ENCODE data around the gene DPF1.

DPF1 gene

DNA sequence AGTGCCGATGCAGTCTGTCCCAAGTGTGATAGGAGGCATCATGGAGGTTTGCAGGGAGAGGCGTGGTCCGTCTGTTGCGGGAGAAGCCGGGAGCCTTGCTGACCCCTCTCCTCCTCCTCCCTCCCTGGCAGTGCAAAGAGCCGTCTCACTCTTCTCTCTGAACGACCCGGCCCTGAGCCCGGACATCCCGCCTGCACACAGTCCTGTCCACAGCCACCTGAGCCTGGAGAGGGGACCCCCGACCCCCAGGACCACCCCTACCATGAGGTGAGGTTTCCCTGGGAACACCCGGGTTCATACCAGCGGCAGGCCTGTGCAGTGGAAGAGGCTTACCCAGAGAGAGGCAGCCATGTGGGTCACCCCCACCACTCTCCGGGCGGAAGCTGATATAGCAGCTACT, 22.3 kb downstream of the DPF1 start:
- DNase-seq (ENCODE audit: low read depth in 2 of 3, low spot score in 2 of 3) = no peak

GRCh38 chr19:38199340-38199739, 24.7 kb downstream of the DPF1 start:
- DNase-seq (ENCODE audit: low read depth in 2 of 3, low spot score in 2 of 3) = no peak

- DNase-seq (ENCODE audit: low read depth in 2 of 3, low spot score in 2 of 3) = no peak
These were observed 25.9 kb downstream of the DPF1 start for GRCh38 chr19:38197937-38198704.

GRCh38 chr19:38196948-38197656, 26.9 kb downstream of the DPF1 start:
- no peak for DNase-seq (ENCODE audit: low read depth in 2 of 3, low spot score in 2 of 3)

- no peak for DNase-seq (ENCODE audit: low read depth in 2 of 3, low spot score in 2 of 3)
These were observed 27.7 kb downstream of the DPF1 start for GRCh38 chr19:38196245-38196837.

DNA sequence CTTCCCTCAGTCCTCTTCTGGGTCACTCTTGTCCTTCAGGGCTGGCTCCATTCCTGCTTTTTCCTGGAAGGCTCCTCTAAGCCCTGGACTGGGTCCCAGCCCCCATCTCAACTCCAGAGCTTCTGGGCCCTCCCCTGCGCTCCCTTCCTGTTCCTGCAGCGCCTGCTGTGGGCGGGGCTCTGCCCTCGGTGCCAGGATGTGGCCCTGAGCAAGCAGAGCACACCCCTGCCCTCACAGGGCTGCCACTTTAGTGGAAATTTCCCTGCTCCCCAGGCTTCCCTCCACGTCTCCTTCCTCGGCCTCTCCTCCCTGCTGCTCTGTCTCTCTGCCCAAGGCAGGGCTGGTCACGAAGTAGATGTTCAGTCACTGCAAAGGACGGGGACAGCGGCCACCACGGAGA, 28.8 kb downstream of the DPF1 start:
- no peak for DNase-seq (ENCODE audit: low read depth in 2 of 3, low spot score in 2 of 3)

DNA sequence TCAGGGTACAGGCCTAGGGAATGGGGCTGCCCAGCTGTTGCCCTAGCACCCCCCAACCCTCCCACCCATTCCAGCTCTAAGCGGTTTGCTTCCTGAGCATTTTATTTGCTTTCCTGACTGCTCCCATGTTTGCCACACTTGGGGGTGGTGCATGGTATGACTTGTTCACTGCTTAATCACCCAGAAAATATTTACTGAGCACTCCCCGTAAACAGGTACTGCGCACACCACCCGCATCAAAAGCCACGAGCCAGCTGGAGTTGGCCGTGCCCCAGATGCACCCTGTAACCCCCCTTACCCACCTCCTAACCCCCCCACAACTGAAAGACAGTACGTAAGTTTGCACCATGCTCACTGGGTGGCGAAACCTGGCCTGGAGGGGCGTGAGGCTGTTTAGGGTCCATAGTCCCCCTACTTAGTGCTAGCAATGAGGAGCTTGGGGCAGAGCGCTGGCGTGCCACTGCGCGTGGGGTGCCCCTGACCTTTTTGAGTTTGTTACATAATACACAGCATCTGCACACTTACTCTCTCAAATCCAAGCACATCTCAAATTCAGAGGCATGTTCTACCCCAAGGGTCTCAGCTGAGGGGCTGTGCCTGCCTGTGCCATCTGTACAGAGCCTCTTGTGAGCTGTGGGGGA, 29.8 kb downstream of the DPF1 start:
- DNase-seq (ENCODE audit: low read depth in 2 of 3, low spot score in 2 of 3) = no peak

GRCh38 chr19:38193445-38193844, 30.6 kb downstream of the DPF1 start:
- no peak for DNase-seq (ENCODE audit: low read depth in 2 of 3, low spot score in 2 of 3)

DNA sequence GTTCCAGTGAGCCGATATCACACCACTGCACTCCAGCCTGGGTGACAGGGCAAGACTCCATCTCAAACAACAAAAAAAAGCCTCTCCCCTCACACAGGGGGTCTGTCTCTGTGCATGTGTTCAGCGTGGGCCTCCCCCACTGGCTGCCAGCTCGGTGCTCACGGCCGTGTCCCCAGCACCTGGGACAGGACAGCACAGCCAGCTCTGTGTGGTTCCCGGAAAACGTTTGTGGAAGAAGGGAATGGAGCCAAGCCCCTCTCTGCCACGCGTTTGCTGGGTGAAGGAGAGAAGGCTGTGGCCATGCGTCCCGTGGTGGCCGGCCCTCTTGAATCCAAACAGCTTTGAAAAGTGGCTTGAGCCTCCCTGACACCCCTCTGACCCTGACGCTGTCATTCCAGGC, 32.3 kb downstream of the DPF1 start:
- DNase-seq (ENCODE audit: low read depth in 2 of 3, low spot score in 2 of 3) = no peak

DNA sequence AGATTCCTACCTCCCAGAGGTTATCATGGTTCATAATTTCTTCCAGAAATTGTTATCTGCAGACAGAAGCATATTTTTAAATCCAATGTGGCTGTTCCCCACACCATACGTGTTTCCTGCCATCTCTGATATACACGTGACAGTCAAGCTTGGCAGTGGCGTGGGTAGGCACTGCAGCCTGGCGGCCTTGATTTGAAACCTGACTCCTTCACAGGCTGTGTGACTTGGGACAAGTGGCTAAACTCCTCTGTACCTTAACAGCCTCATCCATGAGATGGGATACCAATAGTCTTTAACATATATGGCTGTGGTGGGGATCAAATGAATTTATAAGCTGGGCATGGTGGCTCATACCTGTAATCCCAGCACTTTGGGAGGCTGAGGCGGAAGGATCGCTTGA, 33.2 kb downstream of the DPF1 start:
- DNase-seq (ENCODE audit: low read depth in 2 of 3, low spot score in 2 of 3) = no peak

- DNase-seq (ENCODE audit: low read depth in 2 of 3, low spot score in 2 of 3) = no peak
These were observed 34.0 kb downstream of the DPF1 start for GRCh38 chr19:38190061-38190460.

DNA sequence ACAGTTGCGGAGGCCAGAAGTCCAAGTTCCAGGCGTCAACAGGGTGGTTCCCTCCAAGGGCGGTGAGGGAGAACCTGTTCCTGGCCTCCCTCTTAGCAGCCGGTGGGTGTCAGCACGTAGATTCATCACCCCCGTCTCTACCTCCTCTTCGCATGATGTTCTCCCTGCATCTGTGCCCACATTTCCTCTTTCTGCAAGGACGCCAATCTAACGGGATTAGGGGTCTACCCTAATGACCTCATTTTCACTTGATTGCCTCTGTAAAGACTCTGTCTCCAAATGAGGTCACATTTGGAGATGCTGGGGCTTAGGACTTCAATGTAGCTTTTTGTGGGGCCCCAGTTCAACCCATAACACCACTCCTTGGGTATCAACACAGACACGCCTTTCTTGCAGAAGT, 38.5 kb downstream of the DPF1 start:
- DNase-seq (ENCODE audit: low read depth in 2 of 3, low spot score in 2 of 3) = no peak

- DNase-seq (ENCODE audit: low read depth in 2 of 3, low spot score in 2 of 3) = no peak
These were observed 39.2 kb downstream of the DPF1 start for GRCh38 chr19:38184815-38185214.

- no peak for DNase-seq (ENCODE audit: low read depth in 2 of 3, low spot score in 2 of 3)
These were observed 40.6 kb downstream of the DPF1 start for GRCh38 chr19:38183251-38183897.

- no peak for DNase-seq (ENCODE audit: low read depth in 2 of 3, low spot score in 2 of 3)
These were observed 41.3 kb downstream of the DPF1 start for GRCh38 chr19:38182536-38183210.

GRCh38 chr19:38180071-38180470, 44.0 kb downstream of the DPF1 start:
- DNase-seq (ENCODE audit: low read depth in 2 of 3, low spot score in 2 of 3) = no peak

- DNase-seq (ENCODE audit: low read depth in 2 of 3, low spot score in 2 of 3) = no peak
These were observed 48.6 kb downstream of the DPF1 start for GRCh38 chr19:38175422-38175821.

- no peak for DNase-seq (ENCODE audit: low read depth in 2 of 3, low spot score in 2 of 3)
These were observed 50.6 kb downstream of the DPF1 start for GRCh38 chr19:38173291-38174041.

- DNase-seq (ENCODE audit: low read depth in 2 of 3, low spot score in 2 of 3) = no peak
These were observed 52.0 kb downstream of the DPF1 start for GRCh38 chr19:38172001-38172400.

GRCh38 chr19:38170334-38170733, 53.7 kb downstream of the DPF1 start:
- DNase-seq (ENCODE audit: low read depth in 2 of 3, low spot score in 2 of 3) = no peak
